DMS 273 (cell line): ENCODE data around the gene ABCC4.
"Not testable (repeated sequence)": the region's sequence is repeated elsewhere in the genome, so short reads cannot be mapped to it uniquely, and the experiment has no call there.

ENCODE experiments used
- DNase-seq: peaks from one replicate; lab custom pipeline; 2025; ENCODE audit not compliant: unreplicated experiment; lab: John Stamatoyannopoulos, UW

ABCC4 gene

DNA sequence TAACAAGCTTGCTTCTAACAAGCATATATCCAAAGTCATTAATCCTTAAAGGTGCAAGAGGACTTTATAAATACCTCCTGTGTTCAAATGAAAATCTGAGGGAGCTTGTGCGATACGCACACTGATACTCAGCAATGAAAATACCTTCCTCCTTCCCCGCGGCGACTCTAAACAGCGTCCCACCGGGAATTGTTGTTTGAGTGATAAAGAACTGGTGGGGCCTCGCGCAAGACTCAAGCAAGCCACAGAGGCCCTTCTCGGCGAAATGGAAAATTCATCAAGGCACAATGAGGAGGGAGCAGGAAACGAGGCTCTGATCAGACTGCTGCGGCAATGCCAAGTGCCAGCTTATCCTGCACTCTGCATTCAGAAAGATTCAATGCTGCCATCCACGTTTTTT is 126.7 kb downstream of the ABCC4 start:
- DNase-seq: no peak

GRCh38 chr13:95168191-95168590 is 133.1 kb downstream of the ABCC4 start:
- DNase-seq: no peak

DNA sequence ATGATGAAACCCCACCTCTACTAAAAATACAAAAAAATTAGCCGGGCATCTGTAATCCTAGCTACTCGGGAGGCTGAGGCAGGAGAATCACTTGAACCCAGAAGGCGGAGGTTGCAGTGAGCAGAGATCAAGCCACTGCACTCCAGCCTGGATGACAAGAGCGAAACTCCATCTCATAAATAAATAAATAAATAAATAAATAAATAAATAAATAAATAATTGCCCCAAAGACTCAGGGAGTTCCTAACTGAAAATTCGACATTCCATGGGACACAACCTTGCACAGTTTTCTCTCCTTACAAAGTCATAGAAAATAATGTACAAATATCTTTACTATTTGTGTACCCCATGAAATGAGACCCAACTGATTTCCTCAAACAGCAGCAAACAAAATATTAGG is 134.2 kb downstream of the ABCC4 start:
- DNase-seq: not testable (repeated sequence)

GRCh38 chr13:95164830-95165229 is 136.4 kb downstream of the ABCC4 start:
- DNase-seq: no peak

GRCh38 chr13:95160112-95160906 is 140.9 kb downstream of the ABCC4 start:
- DNase-seq: no peak

GRCh38 chr13:95159458-95159857 is 141.8 kb downstream of the ABCC4 start:
- no peak for DNase-seq

GRCh38 chr13:95156208-95156607 is 145.0 kb downstream of the ABCC4 start:
- no peak for DNase-seq

DNA sequence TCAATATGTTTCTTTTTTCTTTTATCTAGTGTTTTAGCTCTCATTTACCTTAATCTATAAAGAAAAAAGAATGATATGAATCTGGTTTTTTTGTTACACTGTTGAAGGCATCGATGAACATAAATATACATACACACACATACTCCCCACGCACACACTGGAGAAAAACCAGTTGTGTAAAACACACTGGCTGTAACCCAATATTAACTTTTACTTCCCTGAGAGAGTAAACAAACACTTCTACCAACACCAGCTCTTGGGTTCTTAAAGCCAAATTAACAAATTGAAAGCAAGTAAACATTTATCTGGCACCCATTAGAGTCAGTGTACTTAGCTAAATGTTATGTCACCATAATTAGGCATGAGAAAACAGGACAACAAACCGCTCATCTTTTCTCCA is 145.7 kb downstream of the ABCC4 start:
- DNase-seq: no peak

DNA sequence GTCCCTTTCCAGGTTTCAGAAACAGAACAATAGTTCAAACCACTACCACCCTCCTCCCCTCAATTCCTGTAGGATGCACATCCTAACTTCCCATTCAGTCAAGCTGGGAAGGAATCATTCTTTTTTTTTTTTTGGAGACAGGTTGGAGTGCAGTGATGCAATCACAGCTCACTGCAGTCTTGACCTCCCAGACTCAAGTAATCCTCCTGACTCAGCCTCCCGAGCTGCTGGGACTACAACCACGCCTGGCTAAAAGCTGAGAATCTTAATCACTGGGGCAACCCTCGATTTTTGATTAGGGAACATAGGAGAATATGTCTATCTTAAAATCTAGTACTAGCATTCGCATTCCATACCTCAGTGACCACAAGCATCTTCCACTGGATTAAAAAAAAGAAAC is 146.2 kb downstream of the ABCC4 start:
- no peak for DNase-seq

DNA sequence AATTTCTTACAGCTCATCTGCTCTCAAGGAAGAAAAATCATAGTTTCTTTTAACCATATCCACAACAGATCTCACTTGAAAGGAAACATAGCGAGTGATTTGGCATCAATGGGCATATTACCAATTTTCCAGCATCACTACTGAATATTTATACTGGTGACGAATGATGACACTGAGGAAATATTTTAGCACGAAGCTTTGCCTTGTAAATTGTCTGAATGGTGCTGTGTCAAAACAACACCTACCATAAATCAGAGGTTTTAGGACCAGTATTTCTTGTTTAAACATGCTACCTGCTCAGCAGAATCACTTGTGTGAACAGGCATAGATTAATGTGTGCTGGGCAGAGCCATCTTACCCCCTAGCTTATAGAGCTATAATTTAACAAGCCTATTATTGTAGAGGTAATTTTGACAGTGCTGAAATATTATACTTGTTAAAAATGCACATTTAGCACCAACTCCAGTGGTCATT is 146.8 kb downstream of the ABCC4 start:
- DNase-seq: no peak

DNA sequence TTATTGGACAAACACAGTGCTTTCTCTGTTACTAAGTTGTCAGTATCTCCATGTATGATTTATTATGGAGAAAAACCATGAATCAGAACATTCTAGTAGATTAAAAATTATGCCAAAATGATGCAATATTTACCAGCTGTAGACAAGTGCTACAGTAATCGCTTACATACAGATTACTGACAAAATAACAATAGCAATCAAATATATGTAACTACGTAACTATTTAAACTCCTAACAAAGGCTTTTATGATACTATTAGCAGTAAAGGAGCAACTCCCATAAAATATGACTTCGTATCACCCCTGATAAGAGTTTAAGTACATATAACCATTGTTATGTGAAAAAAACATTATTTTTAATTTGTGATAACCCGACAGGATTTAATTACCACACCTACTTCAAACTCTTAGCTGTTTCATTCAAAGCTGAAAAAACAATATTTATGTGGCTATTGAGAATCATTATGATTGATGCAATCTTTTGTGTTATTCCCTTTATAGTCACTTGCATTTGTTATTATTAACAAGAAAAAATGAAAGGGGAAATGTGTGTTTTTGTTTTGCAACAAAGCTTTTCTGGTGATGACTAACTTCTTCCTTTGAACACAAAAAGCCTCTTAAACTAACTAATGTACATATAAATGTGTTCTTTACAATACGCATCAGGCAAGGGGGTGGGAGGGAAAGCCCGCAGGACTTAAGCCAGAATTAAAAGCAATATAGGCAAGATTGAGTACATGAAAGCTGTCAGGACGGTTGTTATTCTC is 147.4 kb downstream of the ABCC4 start:
- DNase-seq: no peak

DNA sequence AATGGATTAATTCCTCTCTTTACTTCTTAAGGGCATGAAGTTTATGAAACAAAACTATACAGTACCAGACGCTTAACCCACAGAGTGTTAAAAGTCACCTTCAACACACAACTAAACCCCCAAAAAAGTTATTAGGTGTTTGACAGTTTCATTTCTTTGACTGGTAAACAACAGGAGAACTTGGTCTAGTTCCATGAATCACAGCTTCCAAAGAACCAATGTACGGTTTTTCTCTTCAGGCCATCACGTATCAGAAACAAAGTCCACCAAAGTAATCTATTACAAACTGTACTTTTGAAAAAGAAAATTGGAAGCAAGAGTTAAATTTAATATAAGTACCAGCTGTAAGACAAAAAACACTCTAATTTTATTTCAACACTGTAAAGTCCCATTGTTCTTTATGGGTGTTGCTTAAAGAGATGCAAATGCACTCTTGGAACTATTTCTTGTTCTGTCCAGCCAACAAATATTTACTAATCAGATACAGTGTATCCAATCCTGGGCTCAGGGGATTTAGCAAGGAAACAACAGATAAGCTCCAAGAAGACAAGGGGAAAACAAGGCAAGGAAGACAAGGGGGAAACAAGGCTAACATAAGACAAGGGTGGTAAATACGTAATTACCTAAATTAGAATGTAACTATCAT is 149.2 kb downstream of the ABCC4 start:
- no peak for DNase-seq

DNA sequence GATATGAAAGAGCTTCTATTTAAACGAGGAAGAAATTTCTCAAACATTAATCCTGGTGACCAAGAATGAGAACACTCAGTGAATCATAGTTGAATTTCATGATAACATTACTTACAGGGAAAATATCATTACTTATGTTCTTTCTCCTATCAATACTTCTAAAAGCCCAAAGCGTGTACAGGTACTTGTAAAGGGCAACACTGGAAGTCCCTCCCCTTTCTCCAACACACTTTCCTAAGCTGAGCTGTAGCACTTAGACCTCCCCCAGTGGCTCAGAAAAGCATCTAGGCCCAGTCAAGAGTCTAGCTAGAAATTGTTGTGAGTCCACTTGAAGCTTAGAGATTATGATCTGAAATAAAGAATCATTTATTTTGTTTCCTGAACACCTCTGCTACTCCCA is 150.7 kb downstream of the ABCC4 start:
- DNase-seq: no peak

GRCh38 chr13:95146486-95146885 is 154.8 kb downstream of the ABCC4 start:
- DNase-seq: no peak

DNA sequence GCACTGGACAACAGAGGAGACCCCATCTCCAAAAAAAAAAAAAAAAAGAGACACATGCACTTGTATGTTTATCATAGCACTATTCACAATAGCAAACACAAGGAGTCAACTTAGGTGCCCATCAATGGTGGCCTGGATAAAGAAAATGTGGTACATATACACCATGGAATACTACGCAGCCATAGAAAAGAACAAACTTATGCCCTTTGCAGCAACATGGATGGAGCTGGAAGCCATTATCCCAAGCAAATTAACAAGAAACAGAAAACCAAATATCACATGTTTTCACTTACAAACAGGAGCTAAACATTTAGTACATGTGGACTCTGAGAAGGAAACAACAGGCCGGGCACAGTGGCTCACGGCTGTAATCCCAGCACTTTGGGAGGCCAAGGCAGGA is 155.7 kb downstream of the ABCC4 start:
- no peak for DNase-seq

- DNase-seq: no peak
Observed at GRCh38 chr13:95140502-95140901, 160.7 kb downstream of the ABCC4 start.

DNA sequence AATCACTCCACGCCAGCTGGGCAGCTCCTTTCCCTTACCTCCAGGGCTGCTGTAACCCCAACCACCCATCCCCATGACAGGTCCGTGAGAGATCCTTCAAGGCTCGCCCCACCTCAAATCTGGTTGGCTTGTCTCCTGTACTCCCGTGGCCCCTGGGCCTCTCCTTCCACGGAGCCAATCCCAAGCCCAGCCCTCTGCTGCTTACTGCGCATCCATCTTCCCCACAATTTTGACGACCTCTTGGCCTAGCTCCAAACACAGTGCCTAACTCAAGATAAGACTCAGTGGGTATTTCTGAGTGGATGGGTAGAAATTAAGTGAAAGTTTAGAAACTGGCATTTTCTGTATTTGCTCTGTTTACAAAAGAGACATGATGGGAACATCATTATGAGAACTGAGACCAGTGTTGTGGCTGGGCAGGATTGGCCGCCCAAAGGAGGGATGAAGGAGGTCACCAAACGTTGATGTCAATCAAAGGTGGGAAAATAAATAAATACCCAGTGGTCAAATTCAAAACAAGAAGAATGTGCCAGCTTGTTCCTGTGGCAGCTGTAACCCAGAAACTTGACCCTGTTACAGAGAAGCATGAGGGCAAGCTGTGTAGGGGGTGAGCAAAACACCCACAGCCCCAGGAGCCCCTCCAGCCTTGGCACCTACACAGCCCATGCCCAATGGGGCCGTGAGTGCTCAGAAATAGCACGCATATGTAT is 162.2 kb downstream of the ABCC4 start:
- no peak for DNase-seq

DNA sequence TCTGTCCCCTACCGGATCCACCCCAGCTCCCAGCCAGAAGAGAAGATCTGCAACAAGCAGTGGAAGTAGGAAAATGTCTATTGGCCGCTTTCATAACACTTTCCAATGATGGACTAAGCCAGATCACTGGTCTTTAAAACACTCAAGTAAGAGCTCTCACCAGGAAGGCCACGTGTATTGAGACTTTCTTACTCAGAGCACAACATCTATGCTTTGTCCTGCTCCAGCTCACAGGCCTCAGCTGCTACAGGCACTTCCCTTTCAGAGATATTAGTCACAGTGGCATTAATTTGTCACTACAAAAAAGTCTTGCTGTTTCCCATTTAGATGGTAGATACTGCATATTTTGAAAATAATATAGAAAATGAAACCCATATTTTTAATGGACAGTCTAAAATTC is 164.2 kb downstream of the ABCC4 start:
- no peak for DNase-seq

GRCh38 chr13:95136638-95137037 is 164.6 kb downstream of the ABCC4 start:
- no peak for DNase-seq

- no peak for DNase-seq
Observed at GRCh38 chr13:95133498-95133897, 167.8 kb downstream of the ABCC4 start.

DNA sequence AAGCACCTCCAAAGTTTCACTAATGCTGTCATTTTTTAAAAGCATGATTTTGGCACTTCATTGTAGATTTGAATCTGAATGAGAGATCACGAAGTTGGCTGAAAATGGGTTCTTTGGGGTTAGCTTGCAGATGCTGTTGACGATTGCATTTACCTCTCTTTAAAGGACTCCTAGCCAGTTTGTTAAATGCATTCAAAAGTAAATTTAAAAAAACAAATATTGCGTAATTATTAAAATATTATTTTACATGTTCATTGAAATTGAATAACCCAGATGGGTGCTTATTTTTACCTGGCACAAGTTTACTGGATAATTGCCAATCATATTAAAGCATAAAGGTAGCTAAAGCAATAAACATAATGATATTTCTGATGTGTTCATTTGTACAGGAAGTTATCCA is 172.2 kb downstream of the ABCC4 start:
- DNase-seq: no peak
